Smooth muscle cell (in vitro differentiated cells): ENCODE measurements around the gene ZDHHC17. TPM values are rescaled to one million over a fixed set of nuclear protein-coding genes. Genes with fewer than 3 reads are reported as not detected.

Experiments
- DNase-seq: peaks from one replicate; lab custom pipeline; 2025; ENCODE audit not compliant: unreplicated experiment; lab: John Stamatoyannopoulos, UW
- H2AFZ ChIP-seq: fragments of 200-600 bp; sonication (generic); 2 replicates; pipeline ENCODE4 v1.6.0; 2016; ENCODE audit warnings: antibody characterized with exemption, low read depth, mild to moderate bottlenecking
- H3F3A ChIP-seq: fragments of 200-600 bp; sonication (generic); 2 replicates; pipeline ENCODE4 v1.6.0; 2017; ENCODE audit warnings: antibody characterized with exemption, low read depth
- H3K27ac ChIP-seq: fragments of 200-600 bp; sonication (generic); 2 replicates; pipeline ENCODE4 v1.5.1; 2016; ENCODE audit warnings: low read depth, mild to moderate bottlenecking
- H3K27me3 ChIP-seq: fragments of 200-600 bp; sonication (generic); 2 replicates; pipeline ENCODE4 v1.6.1; 2016; ENCODE audit warnings: low read depth, mild to moderate bottlenecking
- H3K36me3 ChIP-seq: fragments of 200-600 bp; sonication (generic); 2 replicates; pipeline ENCODE4 v1.5.1; 2016; ENCODE audit warnings: low read depth
- H3K4me1 ChIP-seq: fragments of 200-600 bp; sonication (generic); 2 replicates; pipeline ENCODE4 v1.5.1; 2016; ENCODE audit warnings: low read depth
- H3K4me2 ChIP-seq: fragments of 200-600 bp; sonication (generic); 2 replicates; pipeline ENCODE4 v1.6.0; 2016; ENCODE audit warnings: mild to moderate bottlenecking
- H3K4me3 ChIP-seq: fragments of 200-600 bp; sonication (generic); 2 replicates; pipeline ENCODE4 v1.5.1; 2016; ENCODE audit warnings: mild to moderate bottlenecking
- H3K79me2 ChIP-seq: fragments of 200-600 bp; sonication (generic); 2 replicates; pipeline ENCODE4 v1.6.0; 2016; ENCODE audit warnings: low read depth, mild to moderate bottlenecking
- H3K9ac ChIP-seq: fragments of 200-600 bp; sonication (generic); 2 replicates; pipeline ENCODE4 v1.6.0; 2016; ENCODE audit warnings: low read depth
- H3K9me3 ChIP-seq: fragments of 200-600 bp; sonication (generic); replicated peaks from 2 replicates; pipeline ENCODE4 v1.5.1; 2016; ENCODE audit warnings: low read depth
- H4K20me1 ChIP-seq: fragments of 200-600 bp; sonication (generic); 2 replicates; pipeline ENCODE4 v1.6.0; 2016; ENCODE audit warnings: low read depth
- CTCF ChIP-seq: fragments of 200-600 bp; sonication (generic); IDR thresholded peaks from 2 replicates; pipeline ENCODE4 v1.5.1; 2017; ENCODE audit warnings: borderline replicate concordance, mild to moderate bottlenecking, antibody characterized with exemption; ENCODE audit not compliant: insufficient read depth, poor library complexity, severe bottlenecking
- WGBS: methylation state at CpG from one replicate; pipeline ENCODE4 v1.1.7; 2016; ENCODE audit warnings: low lambda C conversion rate; 5-methylcytosine and 5-hydroxymethylcytosine counted together
- polyA plus RNA-seq: library from polyadenylated mRNA; unstranded; fragments of >200 nt; fragmentation: Nextera tagmentation; extraction: Ambion mirVana; gene quantifications from 2 replicates; pipeline ENCODE4 v1.2.1, GENCODE V29; 2016
- total RNA-seq: library from RNA; depleted of rRNA; stranded (reverse); fragments of >200 nt; gene quantifications from 2 replicates; pipeline ENCODE4 v1.2.3, GENCODE V29; 2014

The ZDHHC17 gene
- total and polyA plus RNA-seq, 2 experiments from 2014 or later = 12.8 to 34.8 TPM

DNA sequence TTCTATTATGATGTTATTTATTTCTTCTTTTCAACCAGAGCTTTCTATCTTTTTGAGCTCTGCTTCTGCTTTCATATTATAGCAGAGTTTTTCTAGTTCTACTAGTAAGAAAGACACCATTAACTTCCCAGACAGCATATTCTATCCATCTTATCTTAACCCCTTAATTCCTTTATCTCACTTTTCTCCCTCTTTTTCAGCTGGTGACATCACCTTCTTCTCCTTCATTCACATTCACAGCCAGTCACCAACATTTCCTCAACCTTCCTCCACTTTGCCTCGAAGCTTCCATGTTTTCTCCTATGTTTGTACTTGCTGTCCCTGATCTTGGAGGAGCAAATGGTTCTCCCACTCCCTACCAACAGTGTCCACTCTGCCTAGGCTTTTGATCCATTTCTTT, 118.5 kb downstream of the ZDHHC17 start:
- 52% methylated on average over 1 of the region's 1 CpG for WGBS
- Histone ChIP-seq H4K20me1 (peaks cover 3% of the 10 kb centered on the region), H3K27me3 (no peaks in the 10 kb centered on the region), H2AFZ (no peak overlapping the region), H3K9me3 (no peaks in the 10 kb centered on the region), H3F3A (peaks cover 15% of the 10 kb centered on the region), H3K79me2 (peaks cover 14% of the 10 kb centered on the region), H3K9ac (no peak overlapping the region), H3K4me3 (no peak overlapping the region), H3K27ac (no peak overlapping the region), H3K36me3 (no peaks in the 10 kb centered on the region), H3K4me2 (no peak overlapping the region), H3K4me1 (peaks cover 18% of the 10 kb centered on the region)
- DNase-seq = no peak
- no peak for TF ChIP-seq CTCF

- H2AFZ ChIP-seq = no peak overlapping the region
- H3K9ac ChIP-seq = no peak overlapping the region
- peaks cover 6% of the 10 kb centered on the region for H3K79me2 ChIP-seq
- H3K27me3 ChIP-seq = no peaks in the 10 kb centered on the region
- 68% methylated on average over 6 of the region's 6 CpGs for WGBS
- peaks cover 13% of the 10 kb centered on the region for H3F3A ChIP-seq
- H3K9me3 ChIP-seq = no peaks in the 10 kb centered on the region
- no peak overlapping the region for H3K27ac ChIP-seq
- no peaks in the 10 kb centered on the region for H4K20me1 ChIP-seq
- no peak overlapping the region for H3K4me2 ChIP-seq
- H3K4me1 ChIP-seq = peaks cover 16% of the 10 kb centered on the region
- no peaks in the 10 kb centered on the region for H3K36me3 ChIP-seq
- TF ChIP-seq CTCF = no peak
- DNase-seq = no peak
- no peak overlapping the region for H3K4me3 ChIP-seq
These were observed 119.2 kb downstream of the ZDHHC17 start for GRCh38 chr12:76883151-76883550.

- H2AFZ ChIP-seq = no peak overlapping the region
- H3K79me2 ChIP-seq = no peaks in the 10 kb centered on the region
- H3K4me1 ChIP-seq = peaks cover 16% of the 10 kb centered on the region
- no peak overlapping the region for H3K4me3 ChIP-seq
- no peak for DNase-seq
- H3K9me3 ChIP-seq = no peaks in the 10 kb centered on the region
- H3K27ac ChIP-seq = no peak overlapping the region
- no peaks in the 10 kb centered on the region for H3K36me3 ChIP-seq
- no peaks in the 10 kb centered on the region for H3K27me3 ChIP-seq
- H3K9ac ChIP-seq = no peak overlapping the region
- no peaks in the 10 kb centered on the region for H4K20me1 ChIP-seq
- H3K4me2 ChIP-seq = no peak overlapping the region
- 76% methylated on average over 2 of the region's 2 CpGs for WGBS
- no peak for TF ChIP-seq CTCF
- H3F3A ChIP-seq = peaks cover 13% of the 10 kb centered on the region
These were observed 119.9 kb downstream of the ZDHHC17 start for GRCh38 chr12:76883811-76884210.

- no peak overlapping the region for H3K4me3 ChIP-seq
- no peak overlapping the region for H3K9ac ChIP-seq
- no peaks in the 10 kb centered on the region for H3K4me1 ChIP-seq
- no peaks in the 10 kb centered on the region for H3K36me3 ChIP-seq
- no peak overlapping the region for H3K27ac ChIP-seq
- H2AFZ ChIP-seq = no peak overlapping the region
- H3K4me2 ChIP-seq = no peak overlapping the region
- 88% methylated on average over 1 of the region's 1 CpG for WGBS
- TF ChIP-seq CTCF = no peak
- no peaks in the 10 kb centered on the region for H3K27me3 ChIP-seq
- no peak for DNase-seq
- no peaks in the 10 kb centered on the region for H4K20me1 ChIP-seq
- H3F3A ChIP-seq = no peaks in the 10 kb centered on the region
- H3K79me2 ChIP-seq = no peaks in the 10 kb centered on the region
- H3K9me3 ChIP-seq = no peaks in the 10 kb centered on the region
These were observed 124.9 kb downstream of the ZDHHC17 start for GRCh38 chr12:76888775-76889174.
